ENCODE measurements around the gene PIK3CB.

Gene PIK3CB

GRCh38 chr3:138692152-138692551 is 142.6 kb downstream of the PIK3CB start:
- H3K79me2 ChIP-seq (ENCODE audit: insufficient read depth, low read length), result no peaks in the 10 kb centered on the region
- no peaks in the 10 kb centered on the region for H3K27me3 ChIP-seq (ENCODE audit: low read length)
- H3K9ac ChIP-seq (ENCODE audit: low read length), result no peak overlapping the region
- no peak overlapping the region for H3K4me2 ChIP-seq (ENCODE audit: low read depth, low read length, poor library complexity, severe bottlenecking)
- 0 out of 2 replicates have a peak, but pooled peaks cover 6% of the 10 kb centered on the region for H3F3A ChIP-seq (ENCODE audit: insufficient read depth)
- no peak overlapping the region for H3K27ac ChIP-seq (ENCODE audit: low read depth, low read length)
- H2AFZ ChIP-seq (ENCODE audit: low read depth, low read length, severe bottlenecking), result no peak overlapping the region
- H3K4me3 ChIP-seq (ENCODE audit: insufficient read depth, low read length, poor library complexity, severe bottlenecking), result no peak overlapping the region
- H3K36me3 ChIP-seq (ENCODE audit: low read length), result peaks cover 3% of the 10 kb centered on the region; the same call in 1 of the 2 replicates
- no peaks in the 10 kb centered on the region for H4K20me1 ChIP-seq (ENCODE audit: low read depth, low read length)
- no peaks in the 10 kb centered on the region for H3K9me3 ChIP-seq (ENCODE audit: insufficient read depth, low read length)
- H3K9me2 ChIP-seq (replicated peaks; ENCODE audit: insufficient read depth, low read length), result no peaks in the 10 kb centered on the region
- TF ChIP-seq EZH2phosphoT487 (conservative IDR thresholded peaks at IDR 0.05; ENCODE audit: low read length) (no peak), CTCF (IDR thresholded peaks at IDR 0.05; ENCODE audit: insufficient read depth, low read length, poor library complexity, severe bottlenecking) (no peak)

- H3K36me3 ChIP-seq (ENCODE audit: low read length), result peaks cover 3% of the 10 kb centered on the region; the same call in 1 of the 2 replicates
- H3K4me3 ChIP-seq (ENCODE audit: insufficient read depth, low read length, poor library complexity, severe bottlenecking), result no peak overlapping the region
Observed at GRCh38 chr3:138691351-138691750, 143.4 kb downstream of the PIK3CB start.

DNA sequence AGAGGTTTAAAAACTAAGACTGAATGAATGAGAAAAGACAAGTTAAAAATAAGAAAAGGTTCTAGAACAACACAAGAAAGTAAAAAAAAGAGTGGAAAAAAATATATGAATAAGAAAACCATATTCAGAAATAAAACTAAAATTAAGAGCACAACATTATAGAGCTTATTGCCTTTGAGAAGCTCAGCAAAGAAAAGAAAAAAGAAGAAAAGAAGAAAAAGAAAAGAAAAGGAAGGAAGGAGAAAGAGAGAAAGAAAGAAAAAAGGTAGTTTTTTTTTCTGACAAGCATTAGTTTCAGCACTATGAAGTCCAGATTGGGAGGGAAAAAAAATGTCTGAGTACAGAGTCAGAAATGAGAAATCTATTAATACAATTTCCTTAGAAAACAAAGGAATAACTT is 144.7 kb downstream of the PIK3CB start:
- H3F3A ChIP-seq (ENCODE audit: insufficient read depth), result 0 out of 2 replicates have a peak, but pooled peaks cover 6% of the 10 kb centered on the region
- H3K27me3 ChIP-seq (ENCODE audit: low read length), result no peaks in the 10 kb centered on the region
- H3K9me3 ChIP-seq (ENCODE audit: insufficient read depth, low read length), result no peaks in the 10 kb centered on the region
- no peaks in the 10 kb centered on the region for H4K20me1 ChIP-seq (ENCODE audit: low read depth, low read length)
- no peaks in the 10 kb centered on the region for H3K79me2 ChIP-seq (ENCODE audit: insufficient read depth, low read length)
- TF ChIP-seq EZH2phosphoT487 (conservative IDR thresholded peaks at IDR 0.05; ENCODE audit: low read length), result no peak
- no peak for TF ChIP-seq CTCF (IDR thresholded peaks at IDR 0.05; ENCODE audit: insufficient read depth, low read length, poor library complexity, severe bottlenecking)
- no peak overlapping the region for H3K4me2 ChIP-seq (ENCODE audit: low read depth, low read length, poor library complexity, severe bottlenecking)
- peaks cover 3% of the 10 kb centered on the region; the same call in 1 of the 2 replicates for H3K36me3 ChIP-seq (ENCODE audit: low read length)
- H3K9me2 ChIP-seq (replicated peaks; ENCODE audit: insufficient read depth, low read length), result no peaks in the 10 kb centered on the region
- H2AFZ ChIP-seq (ENCODE audit: low read depth, low read length, severe bottlenecking), result no peak overlapping the region
- no peak overlapping the region for H3K9ac ChIP-seq (ENCODE audit: low read length)
- no peak overlapping the region for H3K4me3 ChIP-seq (ENCODE audit: insufficient read depth, low read length, poor library complexity, severe bottlenecking)
- no peak overlapping the region for H3K27ac ChIP-seq (ENCODE audit: low read depth, low read length)

More at GRCh38 chr3:138691351-138691750, 143.4 kb downstream of the PIK3CB start:
- Histone ChIP-seq H2AFZ (ENCODE audit: low read depth, low read length, severe bottlenecking) (no peak overlapping the region), H3F3A (ENCODE audit: insufficient read depth) (0 out of 2 replicates have a peak, but pooled peaks cover 6% of the 10 kb centered on the region), H3K4me2 (ENCODE audit: low read depth, low read length, poor library complexity, severe bottlenecking) (no peak overlapping the region), H3K9ac (ENCODE audit: low read length) (no peak overlapping the region), H4K20me1 (ENCODE audit: low read depth, low read length) (no peaks in the 10 kb centered on the region), H3K27ac (ENCODE audit: low read depth, low read length) (no peak overlapping the region), H3K9me2 (replicated peaks; ENCODE audit: insufficient read depth, low read length) (no peaks in the 10 kb centered on the region), H3K27me3 (ENCODE audit: low read length) (no peaks in the 10 kb centered on the region), H3K9me3 (ENCODE audit: insufficient read depth, low read length) (no peaks in the 10 kb centered on the region), H3K79me2 (ENCODE audit: insufficient read depth, low read length) (no peaks in the 10 kb centered on the region)
- no peak for TF ChIP-seq EZH2phosphoT487 (conservative IDR thresholded peaks at IDR 0.05; ENCODE audit: low read length)
- TF ChIP-seq CTCF (IDR thresholded peaks at IDR 0.05; ENCODE audit: insufficient read depth, low read length, poor library complexity, severe bottlenecking), result no peak
